Right ventricle myocardium inferior (tissue), 1 donor: ENCODE measurements around the gene TSC2. TPM values are rescaled to one million over a fixed set of nuclear protein-coding genes. Genes with fewer than 3 reads are reported as not detected.
A peak's percentile ranks its signal among the peaks of the same experiment; 100 is the strongest.
"Not testable (repeated sequence)": the region's sequence is repeated elsewhere in the genome, so short reads cannot be mapped to it uniquely, and the experiment has no call there.

Experiments
- ATAC-seq: fragments of 200-7000 bp; cut with Tn5 transposase; one replicate; pipeline ENCODE4 v1.9.1; 2020; ENCODE audit warnings: mild to moderate bottlenecking, moderate library complexity
- DNase-seq: peaks from one replicate; pipeline ENCODE4 v3.0.0; 2021; ENCODE audit errors: missing footprints
- intact Hi-C: fragments of 100-400 bp; cut with DNase I; formaldehyde crosslinking; loops from one replicate; pipeline ENCODE4 v1.11.0; 2022
- total RNA-seq: library from RNA; stranded (reverse); fragmentation: NEBNext Ultra II Directional; extraction: Animal tissue kit (Norgen Biotek cat#: 25700); gene quantifications from one replicate; pipeline ENCODE4 v1.2.1, GENCODE V29; 2021
- donor health status: DM: no; HTN: yes; CAD: no; lungs with severe emphysema.

The TSC2 gene
- total RNA-seq, 1 donor from 2014 or later = 62.8 TPM

DNA sequence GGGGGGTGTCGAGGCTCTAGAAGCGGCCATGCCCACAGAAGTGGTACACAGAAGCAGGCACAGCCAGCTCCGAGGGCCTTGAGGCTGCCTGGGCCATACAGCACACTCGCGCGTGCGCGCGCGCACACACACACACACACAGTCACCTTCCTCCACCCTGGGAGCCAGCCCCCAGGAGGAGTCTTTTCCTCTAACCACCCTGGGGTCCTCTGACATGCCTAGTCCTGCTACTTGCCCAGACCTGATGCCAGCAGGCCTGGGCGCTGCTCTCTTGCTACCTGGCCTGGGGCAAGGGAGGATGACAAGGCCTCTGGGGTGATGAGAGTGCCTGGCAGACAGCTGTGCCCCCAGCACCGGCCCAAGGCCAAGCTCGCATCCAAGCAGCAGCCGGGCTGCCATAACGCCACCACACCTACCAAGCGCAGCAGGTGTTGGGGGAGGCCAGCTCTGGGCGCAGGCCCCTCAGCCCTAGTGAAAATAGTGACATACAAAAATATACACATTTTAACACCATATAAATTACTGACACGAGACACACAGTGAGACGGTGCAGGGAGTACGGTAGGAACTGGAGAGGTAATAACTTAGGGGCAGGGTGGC is 41.1 kb downstream of the TSC2 start:
- ATAC-seq (no peak), DNase-seq (no peak)
- intact Hi-C loops = no loop called here

DNA sequence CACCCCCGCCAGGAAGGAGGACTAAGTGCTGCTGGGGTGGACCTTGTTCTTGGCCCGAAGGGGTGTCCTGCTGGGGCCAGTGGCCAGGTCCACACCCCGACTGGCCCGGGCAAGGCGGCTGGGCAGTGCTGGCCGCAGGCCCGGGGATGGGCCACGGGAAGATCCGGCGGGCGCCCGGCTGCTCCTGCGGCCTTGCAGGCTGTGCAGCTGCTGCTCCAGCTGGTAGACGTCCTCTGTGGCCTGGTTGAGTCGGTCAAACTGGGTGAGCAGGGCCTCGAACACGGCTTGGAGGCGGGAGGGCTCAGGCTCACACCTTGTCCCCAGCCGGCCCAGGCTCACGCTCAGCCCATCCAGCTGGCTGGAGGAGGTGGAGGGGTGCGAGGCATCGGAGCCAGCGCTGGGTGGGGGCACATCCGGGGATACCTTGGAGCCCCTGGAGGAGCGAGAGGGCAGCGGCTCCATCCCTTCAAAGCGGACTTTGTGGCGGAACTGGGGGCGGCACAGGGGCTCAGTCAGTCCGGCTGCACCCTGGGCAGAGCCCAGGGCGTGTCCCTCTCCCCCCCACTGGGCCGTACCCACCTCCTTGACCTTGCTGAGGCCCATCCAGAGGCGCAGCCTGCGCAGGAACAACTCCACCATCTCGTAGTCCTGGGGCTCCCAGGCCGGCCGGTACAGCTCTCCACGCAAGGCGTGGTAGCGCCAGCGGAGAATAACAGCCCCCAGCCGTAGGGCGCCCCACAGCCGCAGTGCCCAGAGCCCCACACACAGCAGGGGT is 42.1 kb downstream of the TSC2 start:
- intact Hi-C loops = no loop called here
- no peak for DNase-seq
- no peak for ATAC-seq

DNA sequence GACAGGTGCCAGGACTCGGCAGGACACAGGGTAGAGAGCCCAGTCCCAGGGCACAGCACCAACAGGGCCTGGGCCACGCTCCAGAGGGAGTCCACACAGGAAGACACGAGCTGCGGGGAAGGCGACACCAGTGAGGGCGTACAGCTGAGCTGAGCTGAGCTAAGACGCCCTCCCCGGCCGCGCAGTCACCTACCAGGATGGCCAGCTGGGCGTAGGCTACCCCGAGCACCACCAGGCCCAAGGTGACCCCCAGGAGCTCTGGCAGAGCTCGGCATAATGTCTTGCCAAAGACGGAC is 42.6 kb downstream of the TSC2 start:
- peak; percentile 38 for ATAC-seq
- intact Hi-C loops = no loop called here
- DNase-seq = no peak

DNA sequence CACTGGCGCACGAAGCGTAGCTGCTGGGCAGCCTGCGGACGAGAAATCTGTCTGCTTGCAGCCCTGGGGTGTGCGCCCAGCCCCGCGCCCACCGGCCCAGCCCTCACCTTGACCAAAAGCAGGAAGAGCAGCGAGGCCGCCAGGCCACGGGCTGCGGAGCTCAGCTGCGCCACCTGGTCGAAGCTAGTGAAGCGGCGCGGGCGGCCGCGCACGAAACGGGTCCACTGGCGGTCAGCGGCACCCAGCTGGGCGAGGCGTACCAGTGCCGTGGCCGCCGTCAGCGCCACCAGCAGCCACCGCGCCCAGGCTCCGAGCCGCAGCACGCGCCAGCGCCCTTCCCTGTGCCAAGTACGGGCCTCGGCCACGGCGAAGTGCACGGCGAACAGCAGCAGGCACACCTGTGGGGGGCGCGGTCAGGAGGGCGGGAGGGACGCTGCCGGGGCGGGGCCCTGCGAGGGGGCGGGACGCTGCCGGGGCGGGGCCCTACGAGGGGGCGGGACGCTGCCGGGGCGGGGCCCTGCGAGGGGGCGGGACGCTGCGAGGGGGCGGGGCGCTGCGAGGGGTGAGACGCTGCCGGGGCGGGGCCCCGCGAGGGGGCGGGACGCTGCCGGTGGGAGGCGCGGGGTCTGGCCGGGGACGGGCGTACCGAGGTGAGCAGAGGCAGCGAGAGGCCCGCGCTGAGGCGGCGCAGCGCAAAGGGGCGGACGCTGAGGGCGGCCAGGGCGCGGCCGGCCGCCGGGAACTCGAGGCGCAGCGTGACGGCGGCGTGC is 43.2 kb downstream of the TSC2 start:
- intact Hi-C loops = no loop called here
- ATAC-seq (peak; percentile 40), DNase-seq (no peak)

- intact Hi-C loops = no loop called here
- DNase-seq = no peak
- no peak for ATAC-seq
Measured at GRCh38 chr16:2091547-2092255, 43.9 kb downstream of the TSC2 start.

- intact Hi-C loops = no loop called here
- no peak for ATAC-seq
- no peak for DNase-seq
Measured at GRCh38 chr16:2092256-2092620, 44.5 kb downstream of the TSC2 start.

GRCh38 chr16:2092866-2093265 is 45.1 kb downstream of the TSC2 start:
- ATAC-seq (no peak), DNase-seq (no peak)
- intact Hi-C loops = no loop called here

DNA sequence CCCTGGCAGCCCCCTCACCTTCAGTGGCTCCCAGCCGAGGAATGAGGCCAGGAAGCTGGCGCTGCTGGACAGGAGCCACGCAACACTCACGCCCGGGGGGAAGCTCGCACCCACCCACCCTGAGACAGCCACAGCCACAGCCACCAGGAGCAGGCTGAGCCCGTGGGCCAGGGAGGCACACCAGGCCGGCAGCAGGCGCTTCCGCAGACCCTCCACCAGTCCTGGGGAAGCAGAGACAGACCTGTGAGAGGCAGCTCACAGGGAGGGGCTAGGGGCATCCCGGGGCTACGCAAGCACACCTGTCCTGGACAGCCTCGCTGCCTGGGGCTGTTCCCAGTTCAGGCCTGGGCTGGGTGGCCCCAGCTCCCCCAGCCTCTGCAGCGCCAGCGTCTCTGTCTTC is 46.0 kb downstream of the TSC2 start:
- ATAC-seq = no peak
- intact Hi-C loops = no loop called here
- no peak for DNase-seq

DNA sequence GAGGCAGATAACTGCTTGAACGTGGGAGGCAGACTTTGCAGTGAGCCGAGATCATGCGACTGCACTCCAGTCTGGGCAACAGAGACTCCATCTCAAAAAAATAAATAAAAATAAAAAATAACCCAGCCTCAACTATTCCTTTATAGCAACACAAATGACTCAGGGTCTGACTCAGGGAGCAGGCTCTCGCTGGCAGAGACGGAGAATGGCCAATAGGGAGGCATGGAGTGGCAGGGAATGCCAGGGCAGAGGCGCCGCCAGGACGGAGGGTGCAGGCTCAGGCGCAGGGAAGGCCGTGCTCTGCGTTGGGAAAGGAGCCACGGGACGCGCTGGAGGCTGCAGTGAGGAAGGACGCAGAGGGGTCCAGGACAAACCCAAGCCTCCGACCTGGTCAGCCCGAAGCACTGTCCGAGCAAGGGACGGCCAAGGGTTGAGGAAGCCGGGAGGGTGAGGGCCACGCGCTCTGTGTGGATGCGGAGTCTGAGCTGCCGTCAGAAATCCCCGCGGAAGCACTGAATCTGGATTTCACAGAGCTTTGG is 47.6 kb downstream of the TSC2 start:
- ATAC-seq = no peak
- intact Hi-C loops = no loop called here
- DNase-seq = no peak

DNA sequence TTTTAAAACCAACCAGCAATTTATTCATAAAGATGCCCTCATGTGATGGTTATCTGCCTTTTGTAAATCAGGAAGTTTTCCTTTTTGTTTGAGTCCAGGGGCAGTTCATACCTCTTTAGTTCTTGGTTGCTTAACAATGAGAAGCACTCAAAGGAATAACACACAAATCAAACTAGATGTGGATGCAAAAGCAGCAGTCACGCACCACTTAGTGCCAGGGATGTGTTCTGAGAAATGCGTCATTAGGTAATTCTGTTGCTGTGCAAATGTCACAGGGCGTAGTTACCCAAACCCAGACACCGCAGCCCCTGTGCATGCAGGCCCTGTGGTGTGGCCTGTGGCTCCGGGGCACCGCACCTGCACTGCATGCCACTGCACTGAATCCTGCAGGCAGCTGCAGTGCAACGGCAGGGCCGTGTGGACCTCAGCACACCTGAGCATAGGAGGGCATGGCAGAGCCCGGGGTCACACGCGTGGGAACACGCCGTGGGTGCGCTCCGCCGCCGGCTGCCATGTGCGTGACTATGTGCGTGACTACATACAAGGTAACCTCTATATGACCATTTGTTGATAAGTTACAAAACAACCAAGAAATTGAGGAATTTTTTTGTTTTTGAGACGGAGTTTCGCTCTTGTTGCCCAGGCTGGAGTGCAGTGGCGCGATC is 48.3 kb downstream of the TSC2 start:
- intact Hi-C loops = no loop called here
- DNase-seq = no peak
- ATAC-seq = no peak

GRCh38 chr16:2096853-2097595 is 49.2 kb downstream of the TSC2 start:
- intact Hi-C loops = no loop called here
- ATAC-seq (no peak), DNase-seq (no peak)

GRCh38 chr16:2097689-2098088 is 49.9 kb downstream of the TSC2 start:
- DNase-seq, intact Hi-C loops, ATAC-seq: not testable (repeated sequence)

DNA sequence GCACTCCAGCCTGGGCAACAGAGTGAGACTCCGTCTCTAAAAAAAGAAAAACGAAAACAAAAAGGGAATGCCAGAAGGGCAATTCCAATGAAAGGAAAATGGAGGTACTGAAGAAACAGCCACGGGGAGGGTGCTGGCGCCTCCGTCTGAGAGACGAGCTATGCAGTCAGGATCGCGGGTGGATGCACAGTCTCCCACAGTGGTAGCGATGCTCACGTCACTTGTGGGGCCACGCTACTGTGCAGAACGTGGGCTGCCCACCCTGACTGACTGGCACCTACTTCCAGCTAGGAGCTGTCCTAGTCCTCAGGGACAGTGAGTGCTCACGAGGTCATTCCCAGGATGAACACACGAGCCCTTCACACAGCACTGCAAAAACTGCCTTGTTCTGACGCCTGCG is 53.8 kb downstream of the TSC2 start:
- intact Hi-C loops, DNase-seq, ATAC-seq: not testable (repeated sequence)

DNA sequence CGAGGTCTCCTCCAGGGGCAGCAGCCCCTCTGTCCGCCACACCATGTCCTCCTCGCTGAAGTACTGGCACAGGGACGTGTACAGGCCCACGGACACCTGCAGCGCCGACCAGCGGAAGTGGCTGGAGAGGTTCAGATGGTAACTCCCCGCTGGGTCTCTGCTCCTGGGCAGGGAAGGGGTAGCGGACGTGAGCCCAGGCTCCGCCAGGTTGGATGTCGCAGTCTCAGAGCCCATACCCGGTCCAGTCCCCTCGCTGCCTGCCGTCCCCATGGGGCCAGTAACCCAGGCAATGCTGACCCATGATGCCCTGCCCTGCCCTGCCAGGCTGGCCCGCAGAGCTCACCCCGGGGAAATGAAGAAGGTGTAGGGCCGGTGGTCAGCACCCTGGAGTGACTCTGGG is 54.7 kb downstream of the TSC2 start:
- DNase-seq (no peak), ATAC-seq (no peak)
- intact Hi-C loops = no loop called here

- DNase-seq, intact Hi-C loops, ATAC-seq: not testable (repeated sequence)
Measured at GRCh38 chr16:2104464-2104863, 56.7 kb downstream of the TSC2 start.

DNA sequence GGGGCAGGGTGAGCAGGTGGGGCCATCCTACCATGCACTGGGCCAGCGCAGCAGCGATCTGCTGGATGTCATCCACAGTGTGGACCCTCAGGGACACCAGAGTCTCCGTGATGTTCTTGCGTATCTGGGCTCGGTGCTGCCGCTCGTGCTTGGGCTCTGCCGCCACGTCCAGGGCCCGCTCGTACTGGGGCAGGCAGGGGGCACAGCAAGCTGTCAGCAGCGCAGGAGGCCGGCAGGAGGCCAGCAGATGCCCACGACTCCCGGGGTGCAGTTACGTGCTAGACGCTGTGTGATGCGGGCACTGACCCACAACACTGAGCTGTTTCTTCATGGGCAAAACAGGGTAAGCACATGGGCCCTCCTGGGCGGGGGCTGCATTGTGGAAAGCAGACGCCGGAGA is 57.5 kb downstream of the TSC2 start:
- intact Hi-C loops, ATAC-seq: not testable (repeated sequence)

GRCh38 chr16:2105769-2106168 is 58.0 kb downstream of the TSC2 start:
- DNase-seq, ATAC-seq, intact Hi-C loops: not testable (repeated sequence)

More for the DNA sequence above, 57.5 kb downstream of the TSC2 start:
- DNase-seq = not testable (repeated sequence)

- DNase-seq, ATAC-seq, intact Hi-C loops: not testable (repeated sequence)
Measured at GRCh38 chr16:2106211-2106610, 58.4 kb downstream of the TSC2 start.
